SW 1271 (cell line): Measurements from ENCODE around the gene MECP2.
A peak's percentile ranks its signal among the peaks of the same experiment; 100 is the strongest.

Source experiments
- DNase-seq, 2 experiments: peaks; one replicate each; lab custom pipeline; 2025; lab: John Stamatoyannopoulos, UW

The MECP2 gene

DNA sequence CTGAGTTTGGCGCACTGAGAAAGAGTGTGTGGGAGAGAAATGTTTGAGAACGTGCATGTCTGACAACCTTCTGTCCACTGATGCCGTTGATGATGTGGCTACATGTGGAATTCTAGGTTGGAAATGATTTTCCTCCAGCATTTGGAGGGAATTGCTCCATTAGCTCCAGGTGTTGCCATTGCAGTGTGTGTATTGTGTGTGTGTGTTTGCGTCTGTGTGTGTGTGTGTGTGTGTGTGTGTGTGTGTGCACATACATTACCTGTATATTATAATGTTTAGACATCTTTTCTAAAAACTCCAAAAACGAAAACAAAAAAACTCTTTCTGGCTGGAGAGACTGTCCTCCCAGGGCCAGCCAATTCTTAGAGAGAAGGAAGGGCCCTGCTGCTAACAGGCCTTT, 18.2 kb upstream of the MECP2 start:
- DNase-seq: no peak

DNA sequence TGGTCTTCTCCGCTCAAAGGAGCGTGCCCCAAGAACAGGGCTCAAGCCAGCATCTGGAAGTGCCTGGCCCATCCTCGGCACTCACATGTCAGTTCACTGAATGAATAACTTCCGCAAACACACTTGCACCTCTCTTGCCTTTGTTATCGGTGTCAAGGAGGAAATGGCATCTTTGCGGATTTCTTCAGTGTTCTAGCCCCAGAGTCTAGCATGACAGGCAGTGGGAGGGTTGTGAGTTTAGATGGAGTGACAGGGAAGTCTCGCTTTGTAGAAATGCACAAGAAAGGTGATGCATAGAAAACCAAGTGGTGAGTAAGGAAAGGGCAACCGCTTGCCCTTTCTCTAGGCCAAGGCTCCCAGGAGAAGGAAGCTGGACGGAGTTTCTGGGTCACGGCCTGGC, 17.6 kb upstream of the MECP2 start:
- no peak for DNase-seq

DNA sequence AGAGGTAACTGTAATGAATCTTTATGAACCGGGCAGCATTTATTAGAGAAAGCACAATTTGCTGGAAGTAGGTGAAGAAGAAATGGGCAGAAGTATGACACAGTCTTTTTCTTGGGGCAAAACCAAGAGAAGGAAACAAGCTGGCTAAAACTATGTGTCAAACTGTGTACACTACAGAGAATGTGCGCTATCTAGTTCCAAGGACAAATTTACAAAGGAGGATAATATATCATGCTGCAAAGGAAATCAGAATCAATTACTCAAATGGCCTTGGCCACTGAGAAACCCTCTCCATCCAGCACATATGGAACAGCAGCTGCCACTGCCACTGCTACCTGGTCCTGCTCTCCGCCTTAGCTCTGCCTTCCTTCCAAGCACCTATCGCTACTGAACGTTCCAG, 17.1 kb upstream of the MECP2 start:
- no peak for DNase-seq

DNA sequence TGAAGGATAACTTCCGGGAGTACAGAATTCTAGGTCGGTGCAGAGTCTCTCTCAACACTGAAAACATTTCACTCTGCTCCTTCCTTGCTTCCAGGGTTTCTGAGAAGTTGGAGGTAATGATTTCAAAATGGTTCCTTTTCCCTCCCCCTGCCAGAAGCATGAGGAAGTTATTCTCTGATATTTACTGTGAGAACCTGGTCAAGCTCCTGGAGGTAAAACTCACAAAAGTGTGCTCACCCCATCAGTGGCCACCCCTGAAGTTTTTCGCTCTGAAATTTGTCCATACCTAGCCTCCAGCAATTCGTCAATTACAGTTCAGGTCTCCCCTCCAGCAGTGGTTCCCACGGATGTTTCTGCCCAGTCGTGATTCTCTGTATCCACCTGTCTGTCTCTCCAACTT, 16.2 kb upstream of the MECP2 start:
- no peak for DNase-seq

DNA sequence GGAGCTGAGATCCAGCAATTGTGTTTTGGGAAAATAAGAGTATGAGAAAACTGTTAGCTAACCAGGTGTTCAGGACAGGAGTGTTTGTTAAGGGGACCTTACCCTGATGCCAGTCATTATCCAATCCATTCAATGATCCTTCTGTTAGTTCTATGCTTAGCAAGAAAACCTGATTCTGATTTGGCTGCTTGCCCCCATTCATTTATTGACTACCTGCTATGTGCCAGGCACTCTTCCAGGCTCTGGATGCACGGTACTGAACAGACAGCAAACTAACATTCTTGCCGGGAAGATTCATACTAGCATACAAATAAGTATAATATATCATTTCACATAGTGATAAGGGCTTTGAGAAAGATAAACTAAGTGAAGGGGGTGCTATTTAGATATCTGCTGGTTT, 1.0 kb upstream of the MECP2 start:
- no peak for DNase-seq

DNA sequence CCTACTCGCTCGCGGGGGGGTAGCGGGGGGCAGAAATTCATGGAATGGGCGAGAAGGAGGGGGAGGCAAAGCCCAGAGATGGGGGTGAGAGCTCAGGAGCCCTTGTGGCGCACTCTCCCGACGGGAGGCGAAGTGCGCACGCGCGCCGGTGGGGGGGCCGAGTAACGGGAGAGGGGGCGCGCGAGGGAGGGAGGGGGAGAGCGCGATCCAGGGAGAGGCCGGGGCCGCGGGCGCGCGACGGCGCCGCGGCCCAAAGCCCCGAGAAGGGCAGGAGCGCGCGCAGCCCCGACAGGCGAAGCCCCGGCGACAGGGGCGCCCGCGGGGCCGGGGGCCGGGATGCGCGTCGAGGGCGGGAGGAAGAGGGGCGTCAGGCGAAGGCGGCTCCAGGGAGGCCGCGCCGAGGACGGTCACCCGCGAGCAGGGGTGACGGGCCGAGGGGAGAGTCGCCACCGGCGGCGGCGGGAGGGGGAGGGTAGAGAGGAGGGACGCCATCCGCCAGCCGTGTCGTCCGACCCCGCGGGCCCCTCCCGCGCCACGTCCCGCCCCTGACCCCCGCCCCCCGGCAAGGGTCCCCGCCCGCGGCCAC, 421 bp downstream of the MECP2 start:
- peak; percentile 34 to 56 for DNase-seq

DNA sequence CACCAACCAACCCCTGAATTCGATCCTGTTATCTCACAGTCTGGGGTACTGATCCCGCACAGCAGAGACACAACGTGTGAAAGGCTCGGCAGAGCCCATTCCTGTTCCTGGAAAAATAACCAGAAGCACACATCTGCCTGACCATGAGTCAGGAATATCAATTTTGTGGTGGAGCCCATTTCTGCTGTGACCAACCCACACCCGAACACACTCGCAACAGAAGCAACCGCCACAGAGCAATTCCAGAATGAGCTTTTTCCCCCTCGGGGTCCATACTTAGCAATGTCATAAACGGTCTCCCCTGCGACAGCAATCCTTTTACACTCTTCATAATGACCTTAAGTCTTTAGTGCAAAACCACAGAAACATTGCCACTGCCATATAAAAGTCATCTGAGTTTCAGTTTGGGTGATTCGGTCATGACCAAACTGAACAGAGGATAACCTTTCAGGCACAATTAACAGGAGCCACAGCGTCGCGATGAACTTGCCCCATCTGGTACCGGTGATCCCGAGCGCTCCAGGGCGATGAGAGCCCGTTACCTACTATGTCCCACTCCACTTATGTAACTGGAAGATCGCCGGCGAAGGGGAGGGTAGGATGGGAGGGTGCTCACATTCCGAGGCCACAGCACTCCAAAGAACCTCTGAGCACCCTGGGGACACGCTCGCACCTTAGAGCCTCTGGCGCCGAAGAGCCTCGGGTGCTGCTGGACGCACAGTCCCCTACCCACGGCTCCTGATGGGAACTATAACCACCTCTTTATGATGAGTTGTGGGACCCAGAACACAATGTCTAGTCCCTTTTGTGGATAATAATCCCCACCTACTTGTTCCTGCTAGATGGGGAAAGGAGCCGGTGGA, 1.1 kb downstream of the MECP2 start:
- peak in 1 of 2 experiments; percentile 38 for DNase-seq

DNA sequence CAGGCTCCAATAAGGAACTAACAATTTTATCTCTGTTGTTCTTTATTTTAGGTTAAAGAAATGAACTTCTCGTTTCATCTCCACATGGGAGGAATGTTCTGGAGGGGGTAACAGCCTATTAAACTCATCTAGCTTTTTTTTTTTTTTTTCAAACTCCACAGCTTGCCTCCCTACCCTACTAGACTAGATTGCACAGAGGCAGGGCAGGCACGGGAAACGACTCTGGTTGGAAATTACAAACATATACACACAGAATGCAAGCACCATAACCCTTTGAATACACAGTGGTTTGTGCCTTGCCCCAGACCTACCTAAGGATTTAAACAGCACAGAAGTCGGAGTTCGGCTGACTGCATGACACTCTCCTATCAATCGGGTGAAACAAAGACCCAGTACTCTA, 2.7 kb downstream of the MECP2 start:
- DNase-seq: no peak

DNA sequence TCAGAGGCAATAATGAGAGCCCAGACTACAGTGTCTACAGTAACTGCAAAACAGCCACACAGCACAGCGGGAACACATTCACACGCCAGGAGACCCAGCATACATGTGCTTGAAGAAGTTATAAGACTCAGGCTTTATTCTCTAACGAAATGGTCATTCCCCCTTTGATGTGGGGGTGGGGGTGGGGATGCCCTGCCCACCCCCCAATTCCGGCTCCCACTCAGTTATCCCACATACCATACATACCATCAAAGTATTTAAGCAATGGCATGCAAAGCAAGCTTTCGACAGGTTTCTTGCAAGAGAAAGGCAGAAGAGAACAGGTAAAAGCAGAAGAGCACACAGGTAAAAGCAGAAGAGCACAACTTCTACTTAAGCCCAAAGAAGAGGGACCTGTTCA, 3.6 kb downstream of the MECP2 start:
- no peak for DNase-seq

DNA sequence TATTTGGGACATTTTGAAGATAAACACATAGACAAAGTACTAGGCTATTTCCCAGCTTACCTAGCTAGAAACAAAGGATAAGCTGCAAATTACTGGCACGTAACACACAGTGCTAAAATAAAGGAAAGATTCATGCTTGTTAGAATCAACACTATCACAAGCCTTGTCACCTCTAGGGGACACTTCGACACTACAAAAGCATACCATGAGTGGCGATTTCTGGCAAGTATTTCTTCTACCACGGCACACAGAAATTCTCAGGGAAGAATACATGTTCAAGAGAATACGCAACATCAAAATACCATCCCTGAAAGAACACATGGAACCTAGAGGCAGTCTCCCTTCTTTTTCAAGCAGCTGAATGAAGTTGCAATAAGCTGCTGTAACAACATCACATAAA, 5.1 kb downstream of the MECP2 start:
- no peak for DNase-seq

DNA sequence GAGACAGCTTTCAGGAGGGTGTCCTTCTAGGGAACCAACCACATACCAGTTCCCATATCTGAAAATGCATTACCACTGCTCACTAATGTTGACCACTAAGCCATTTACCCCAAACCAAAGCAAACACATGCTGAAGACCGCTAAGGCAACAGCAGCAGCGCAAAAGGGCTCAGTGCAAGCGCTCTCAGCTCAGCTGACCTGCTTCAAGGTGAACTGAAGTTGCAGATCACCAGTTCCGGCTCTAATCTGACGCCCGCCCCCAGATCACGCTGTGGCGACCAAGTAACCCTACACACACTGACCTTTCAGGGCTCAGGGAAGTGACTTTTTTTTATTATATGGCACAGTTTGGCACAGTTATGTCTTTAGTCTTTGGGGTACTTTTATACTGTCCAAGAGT, 5.8 kb downstream of the MECP2 start:
- DNase-seq: no peak

DNA sequence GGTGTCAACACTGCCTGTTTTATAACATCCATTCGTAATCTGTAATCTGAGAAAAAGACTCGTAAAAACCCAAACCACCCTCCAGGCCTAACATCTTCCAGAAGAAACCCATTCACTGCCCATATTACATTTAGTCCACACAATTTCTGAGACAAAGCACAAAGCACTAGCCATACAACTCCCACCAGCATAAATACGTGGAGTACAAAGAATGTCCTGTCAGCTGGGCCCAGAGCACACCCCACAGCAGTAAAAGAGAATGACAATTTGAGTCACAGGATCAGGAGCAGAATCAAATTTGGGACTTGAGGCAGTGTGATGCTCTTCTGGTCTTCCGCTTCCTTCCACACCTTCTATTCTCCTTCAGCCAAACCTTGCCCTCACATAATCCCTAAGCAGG, 6.8 kb downstream of the MECP2 start:
- no peak for DNase-seq

DNA sequence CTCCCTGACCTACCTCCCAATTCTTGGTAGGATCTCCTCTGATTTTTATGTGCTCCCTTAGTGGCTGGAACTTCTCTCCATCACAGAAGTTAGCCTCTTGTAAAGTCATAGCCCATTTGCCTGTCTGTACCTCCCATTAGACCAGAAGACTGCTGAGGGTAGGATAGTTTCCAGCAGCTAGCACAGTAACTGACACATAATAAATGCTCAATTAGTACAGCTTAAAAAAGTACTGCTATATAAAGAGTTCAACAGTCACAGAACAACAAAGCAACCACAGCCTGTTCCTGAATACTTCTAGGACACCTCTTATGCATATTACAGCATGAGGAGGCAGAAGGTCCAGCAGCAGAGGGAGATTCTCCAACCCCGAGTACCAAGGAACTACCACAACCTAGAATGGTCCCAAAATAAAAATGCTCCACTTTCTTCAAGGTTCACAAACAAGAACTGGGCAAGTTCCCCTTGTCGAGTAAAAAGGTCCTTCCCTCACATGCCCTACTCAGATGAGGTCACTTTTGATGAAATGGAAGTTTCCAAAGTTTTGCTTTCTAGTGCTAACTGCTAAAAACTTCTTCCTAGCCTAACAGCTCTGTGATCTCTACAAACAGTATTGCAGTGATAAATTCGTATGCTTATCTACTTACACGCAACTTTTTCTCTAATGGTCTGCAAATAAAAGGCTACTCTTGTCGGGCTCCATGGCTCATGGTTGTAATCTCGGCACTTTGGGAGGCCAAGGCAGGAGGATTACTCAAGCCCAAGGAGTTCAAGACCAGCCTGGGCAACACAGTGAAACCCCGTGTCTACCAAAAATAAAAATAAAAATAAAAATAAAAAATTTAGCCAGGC, 12.8 kb downstream of the MECP2 start:
- DNase-seq: no peak

DNA sequence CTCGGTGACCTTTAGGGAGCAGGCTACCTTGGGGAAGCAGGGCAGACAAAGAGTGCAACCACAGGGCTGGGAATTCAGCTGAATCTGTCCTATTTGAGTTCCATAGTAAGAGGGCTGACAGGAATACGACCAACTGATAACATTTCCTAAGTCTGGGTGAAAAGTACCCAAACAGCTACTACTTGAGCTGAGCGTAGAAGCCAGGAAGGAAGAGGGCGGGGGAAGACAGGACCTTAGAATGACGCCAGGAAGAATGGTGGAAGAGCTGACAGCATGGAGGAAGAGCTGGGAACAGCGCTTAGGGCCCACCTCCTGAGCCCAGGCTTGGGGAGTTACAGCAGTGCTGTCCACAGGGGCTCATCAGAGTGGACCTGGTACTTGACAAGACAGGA, 14.4 kb downstream of the MECP2 start:
- DNase-seq: no peak

DNA sequence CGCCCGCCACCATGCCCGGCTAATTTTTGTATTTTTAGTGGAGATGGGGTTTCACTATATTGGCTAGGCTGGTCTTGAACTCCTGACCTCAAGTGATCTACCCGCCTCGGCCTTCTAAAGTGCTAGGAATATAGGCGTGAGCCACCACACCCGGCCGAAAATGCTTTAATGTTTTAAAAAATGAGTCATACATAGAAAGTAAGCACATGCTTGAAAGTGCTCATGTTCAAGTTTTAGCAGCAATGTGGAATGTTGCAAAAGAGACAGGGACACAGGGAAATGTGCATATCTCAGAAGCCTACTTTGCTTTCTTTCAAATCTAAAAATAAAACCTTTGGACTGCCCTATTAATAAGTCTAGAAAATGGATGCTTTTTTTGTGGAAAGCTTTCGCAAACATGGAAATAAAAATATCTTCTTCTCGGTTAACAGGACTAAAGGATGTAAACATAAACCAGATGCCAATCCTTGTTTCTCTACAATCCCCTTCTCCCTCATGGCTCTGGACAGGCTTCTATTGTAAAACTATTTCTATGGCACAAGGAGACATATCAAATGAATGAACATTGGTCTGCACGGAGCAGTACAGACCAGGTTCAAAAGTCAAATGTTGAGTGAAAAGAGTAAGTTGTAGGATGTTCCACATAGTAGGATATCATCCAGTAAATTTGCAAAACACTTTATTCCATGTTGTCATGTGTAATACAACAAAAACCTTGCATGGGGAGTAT, 15.0 kb downstream of the MECP2 start:
- no peak for DNase-seq

DNA sequence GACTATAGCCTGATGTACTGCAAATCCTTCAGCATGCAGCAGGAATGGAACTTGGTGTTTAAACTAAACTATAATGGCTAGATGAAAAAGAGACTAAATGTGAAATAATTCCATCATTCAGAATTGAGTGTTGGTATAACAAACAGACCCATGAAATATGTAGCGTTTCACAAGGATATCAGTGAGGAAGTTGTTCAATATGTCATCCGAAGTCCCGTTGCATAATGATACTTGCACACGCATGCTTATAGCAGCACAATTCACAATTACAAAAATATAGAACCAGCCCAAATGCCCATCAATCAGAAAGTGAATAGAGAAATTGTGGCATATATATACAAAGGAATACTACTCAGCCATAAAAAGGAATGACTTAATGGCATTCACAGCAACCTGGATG, 20.4 kb downstream of the MECP2 start:
- no peak for DNase-seq

DNA sequence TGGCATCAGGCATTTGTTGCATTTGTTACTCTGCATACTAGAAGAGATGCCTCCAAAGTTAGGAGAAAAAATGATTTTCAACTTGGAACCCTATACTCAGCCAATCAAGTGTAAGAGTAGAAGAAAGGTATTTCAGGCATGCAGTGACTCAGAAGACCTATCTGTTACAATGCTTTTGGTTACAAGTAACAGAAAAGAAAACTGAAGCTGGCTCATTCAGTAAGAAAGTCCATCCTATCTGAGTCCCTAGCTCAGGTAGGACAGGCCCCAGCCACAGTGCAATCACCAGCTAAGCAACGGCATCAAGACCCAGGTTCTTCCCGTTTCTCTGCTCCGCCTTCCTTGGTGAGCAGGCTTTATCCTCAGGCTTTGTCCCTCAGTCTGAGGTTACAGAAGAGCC, 23.3 kb downstream of the MECP2 start:
- peak in 1 of 2 experiments; percentile 75 for DNase-seq

DNA sequence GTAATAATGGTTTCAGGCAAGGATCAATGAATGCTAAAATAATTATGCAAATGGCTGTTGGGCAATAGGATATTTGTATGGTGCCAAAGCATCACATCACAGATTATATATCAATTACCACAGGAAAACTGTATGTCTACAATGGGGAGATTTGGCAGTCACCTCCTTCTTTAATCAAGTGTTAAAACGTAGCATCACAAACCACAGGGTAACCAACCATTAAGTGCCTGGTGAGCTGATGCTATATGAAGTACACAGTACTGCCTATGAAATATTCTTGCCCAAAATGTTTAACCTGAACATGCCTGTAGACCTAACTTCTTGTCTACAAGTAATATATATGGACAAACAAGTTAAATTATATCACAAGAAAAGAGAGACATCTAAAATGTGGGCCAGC, 25.3 kb downstream of the MECP2 start:
- DNase-seq: no peak

DNA sequence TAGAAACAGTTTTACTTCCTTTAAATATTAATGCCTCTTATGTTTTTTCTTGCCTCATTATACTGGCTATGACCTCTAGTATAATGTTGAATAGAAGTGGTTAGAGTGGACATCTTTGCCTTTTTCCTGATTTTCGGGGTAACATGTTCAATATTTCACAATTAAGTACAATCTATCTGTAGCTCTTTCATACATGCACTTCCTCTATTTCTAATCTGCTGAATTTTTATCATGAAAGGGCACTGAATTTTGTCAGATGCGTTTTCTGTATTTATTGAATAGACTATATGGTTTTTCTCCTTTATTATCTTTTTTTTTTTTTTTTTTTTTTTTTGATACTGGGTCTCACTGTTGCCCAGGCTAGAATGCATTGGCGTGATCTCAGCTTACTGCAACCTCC, 29.0 kb downstream of the MECP2 start:
- DNase-seq: no peak

DNA sequence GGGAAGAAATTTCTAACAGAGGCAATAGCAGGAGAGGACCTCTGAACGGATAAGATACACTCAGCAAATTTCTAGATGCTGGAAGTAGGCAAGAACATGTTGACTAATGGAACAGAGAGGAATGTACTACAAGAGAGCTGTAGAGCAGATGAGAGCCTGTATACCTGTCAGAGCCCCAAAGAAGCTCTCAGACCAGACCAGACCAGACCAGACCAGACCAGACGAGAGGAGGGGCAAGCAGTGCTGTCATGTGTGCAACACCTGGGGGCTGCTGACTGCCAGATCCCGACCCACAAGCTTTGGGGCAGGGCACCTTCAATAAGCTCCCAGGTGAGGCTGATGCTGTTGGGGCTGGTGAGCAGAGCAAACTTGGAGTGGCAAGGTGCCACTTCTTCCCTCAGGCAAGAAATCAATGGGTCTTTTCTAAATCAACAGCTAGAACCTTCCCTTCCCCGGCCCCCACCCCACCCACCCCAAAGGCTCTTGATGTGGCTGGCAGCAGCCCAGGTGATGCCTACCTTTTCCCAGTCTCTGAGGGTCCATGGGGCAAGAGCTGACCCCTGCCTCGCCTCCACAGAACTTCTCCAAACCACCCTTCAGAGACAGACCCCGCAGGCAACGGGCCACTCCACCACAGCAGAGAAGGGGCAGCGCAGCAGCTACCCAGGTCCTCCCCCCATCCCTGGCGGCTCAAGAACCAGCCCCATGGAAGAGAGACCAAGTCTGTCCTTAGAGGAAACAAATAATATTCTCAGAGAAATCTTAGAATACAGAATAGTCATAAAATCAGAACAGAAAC, 32.7 kb downstream of the MECP2 start:
- no peak for DNase-seq

DNA sequence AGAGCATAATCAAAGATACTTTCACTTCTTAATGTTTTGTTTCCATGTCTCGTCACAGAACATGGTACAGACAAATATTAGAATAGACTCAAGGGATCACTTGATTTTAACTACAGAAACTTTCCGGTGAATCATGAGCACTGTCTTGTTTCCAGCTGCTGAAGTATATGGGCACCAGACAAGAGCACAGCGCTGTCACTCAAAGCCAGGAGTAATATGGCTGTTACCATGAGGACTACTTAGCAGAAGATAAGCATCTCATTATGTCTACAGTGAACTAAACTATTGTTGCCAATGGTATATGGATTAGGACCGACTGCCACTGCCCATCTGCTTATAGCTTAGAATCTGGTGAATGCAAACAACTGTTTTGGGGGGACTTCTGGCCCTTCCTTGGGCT, 34.3 kb downstream of the MECP2 start:
- no peak for DNase-seq
